GM21423 (cell line): ENCODE results near the gene UBXN6.

ENCODE experiments used
- ATAC-seq: cut with Tn5 transposase; IDR thresholded peaks from one replicate; pipeline ENCODE4 v1.9.1; 2021; ENCODE audit warnings: mild to moderate bottlenecking, moderate library complexity; ENCODE audit not compliant: unreplicated experiment

The UBXN6 gene, protein sequence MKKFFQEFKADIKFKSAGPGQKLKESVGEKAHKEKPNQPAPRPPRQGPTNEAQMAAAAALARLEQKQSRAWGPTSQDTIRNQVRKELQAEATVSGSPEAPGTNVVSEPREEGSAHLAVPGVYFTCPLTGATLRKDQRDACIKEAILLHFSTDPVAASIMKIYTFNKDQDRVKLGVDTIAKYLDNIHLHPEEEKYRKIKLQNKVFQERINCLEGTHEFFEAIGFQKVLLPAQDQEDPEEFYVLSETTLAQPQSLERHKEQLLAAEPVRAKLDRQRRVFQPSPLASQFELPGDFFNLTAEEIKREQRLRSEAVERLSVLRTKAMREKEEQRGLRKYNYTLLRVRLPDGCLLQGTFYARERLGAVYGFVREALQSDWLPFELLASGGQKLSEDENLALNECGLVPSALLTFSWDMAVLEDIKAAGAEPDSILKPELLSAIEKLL

DNA sequence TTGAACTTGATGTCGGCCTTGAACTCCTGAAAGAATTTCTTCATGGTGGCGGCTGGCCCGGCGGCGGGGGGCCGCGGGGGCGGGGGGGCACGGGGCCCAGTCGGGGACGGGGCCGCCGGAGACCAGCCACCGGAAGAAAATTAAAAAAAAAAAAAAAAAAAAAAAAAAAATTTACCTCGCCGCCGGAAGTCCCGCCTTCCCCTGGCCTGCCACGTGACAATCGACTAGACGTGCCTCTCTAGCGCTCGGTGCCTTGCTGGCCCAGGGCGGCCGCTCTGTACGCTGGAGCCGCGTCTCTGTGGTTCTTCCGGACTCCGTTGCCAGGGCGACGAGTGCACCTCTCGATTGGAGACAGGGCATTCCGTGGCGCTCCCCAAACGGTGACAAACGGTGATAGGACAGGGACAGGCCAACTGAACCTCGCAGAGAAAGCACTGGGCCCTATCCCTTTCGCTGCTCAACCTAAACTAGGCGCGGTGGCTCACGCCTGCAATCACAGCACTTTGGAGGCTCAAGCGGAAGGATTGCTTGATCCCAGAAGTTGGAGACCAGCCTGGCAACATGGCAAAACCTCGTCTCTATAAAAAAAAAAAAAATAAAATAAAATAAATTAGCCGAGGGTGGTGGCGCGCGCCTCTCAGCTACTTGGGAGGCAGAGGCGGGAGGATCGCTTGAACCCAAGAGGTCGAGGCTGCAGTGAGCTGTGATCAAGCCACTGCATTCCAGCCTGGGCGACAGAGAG is at the start of gene UBXN6:
TSS of gene UBXN6 (minus strand) at position 141 of the 742 bp plus-strand sequence. CDS start at position 44, 97 bp downstream.
- ATAC-seq, result peak; percentile 92

DNA sequence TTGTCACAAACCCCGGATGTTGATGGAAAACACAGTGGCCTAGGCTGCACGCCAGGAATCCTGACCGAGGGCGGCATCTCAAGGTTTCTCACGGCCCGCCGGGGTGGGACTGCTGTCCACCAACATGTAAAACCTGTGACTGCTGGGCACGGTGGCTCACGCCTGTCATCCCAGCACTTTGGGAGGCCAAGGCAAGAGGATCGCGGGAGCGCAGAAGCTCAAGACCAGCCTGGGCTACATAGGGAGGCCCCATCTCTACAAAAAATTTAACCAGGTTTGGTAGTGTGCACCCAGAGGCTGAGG is 49.5 kb upstream of the UBXN6 start:
- ATAC-seq, result no peak

DNA sequence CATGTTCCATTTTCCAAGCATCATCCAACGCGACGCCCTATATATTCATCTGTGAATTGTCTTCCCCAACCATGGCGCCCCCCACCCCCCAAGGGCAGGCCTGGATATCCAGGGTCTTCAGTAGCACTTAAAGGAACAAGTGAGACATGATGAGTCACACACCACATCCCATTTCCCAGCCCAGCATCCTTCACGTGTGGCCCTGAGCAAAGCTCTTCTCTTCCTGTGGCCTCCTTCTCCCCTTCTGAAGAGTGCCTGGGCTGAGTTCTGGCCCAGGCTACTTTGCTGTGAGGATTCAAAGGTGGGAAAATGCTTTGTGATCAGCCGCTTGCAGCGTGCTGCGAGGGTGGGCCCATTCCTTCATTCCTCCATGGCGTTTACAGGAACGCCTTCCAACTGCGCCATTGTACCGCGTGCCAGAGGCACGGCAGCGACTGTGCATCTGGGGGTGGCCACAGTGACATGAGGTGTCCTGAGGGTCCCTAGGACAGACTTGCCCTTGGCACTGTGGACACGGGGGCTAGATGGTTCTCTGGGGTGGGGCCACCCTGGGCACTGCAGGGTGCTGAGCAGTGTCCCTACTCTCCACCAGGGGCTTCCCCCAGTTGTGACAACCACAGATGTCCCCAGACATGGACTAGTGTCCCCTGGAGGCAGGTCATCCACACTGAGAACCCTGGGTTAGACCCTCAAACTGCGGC is 49.0 kb upstream of the UBXN6 start:
- no peak for ATAC-seq

DNA sequence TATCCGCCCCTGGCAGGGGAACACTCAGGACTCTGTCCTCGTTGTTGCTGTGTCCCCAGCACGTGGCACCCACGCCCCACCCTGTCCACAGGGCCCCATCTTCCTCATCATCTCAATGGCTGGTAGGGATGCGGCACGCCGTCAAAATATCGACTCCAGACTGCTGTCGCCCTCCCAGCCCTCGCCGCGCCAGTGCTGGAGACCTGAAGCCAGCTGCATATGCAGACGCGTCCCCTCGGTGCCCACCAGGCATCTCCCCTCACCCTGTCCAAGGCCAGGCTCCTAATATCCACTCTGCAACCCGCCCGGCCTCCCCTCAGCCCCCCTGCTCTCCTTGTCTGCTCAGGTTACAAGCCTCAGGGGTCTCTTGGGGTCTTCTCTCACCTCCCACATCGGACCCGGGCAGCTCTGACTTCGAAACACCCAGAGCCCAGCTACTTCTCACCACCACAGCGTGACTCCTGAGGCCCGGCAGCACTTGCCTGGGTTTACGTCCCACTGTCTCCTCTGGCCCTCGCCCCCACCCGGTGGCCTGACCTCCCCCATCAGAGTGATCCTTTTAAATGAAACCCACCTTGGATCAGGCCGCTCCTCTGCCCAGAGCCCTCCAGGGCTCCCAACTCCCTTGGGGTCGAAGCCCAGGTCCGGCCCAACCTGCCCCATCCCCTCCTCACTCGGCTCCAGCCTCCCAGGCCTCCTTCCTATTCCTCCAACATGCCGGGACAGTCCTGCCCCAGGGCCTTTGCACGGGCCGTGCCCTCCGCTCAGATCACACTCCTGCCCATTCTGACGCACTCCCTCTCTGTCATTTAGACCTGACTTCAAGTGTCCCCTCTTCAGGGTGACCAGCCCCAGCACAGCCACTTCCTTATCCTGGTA is 48.2 kb upstream of the UBXN6 start:
- no peak for ATAC-seq

DNA sequence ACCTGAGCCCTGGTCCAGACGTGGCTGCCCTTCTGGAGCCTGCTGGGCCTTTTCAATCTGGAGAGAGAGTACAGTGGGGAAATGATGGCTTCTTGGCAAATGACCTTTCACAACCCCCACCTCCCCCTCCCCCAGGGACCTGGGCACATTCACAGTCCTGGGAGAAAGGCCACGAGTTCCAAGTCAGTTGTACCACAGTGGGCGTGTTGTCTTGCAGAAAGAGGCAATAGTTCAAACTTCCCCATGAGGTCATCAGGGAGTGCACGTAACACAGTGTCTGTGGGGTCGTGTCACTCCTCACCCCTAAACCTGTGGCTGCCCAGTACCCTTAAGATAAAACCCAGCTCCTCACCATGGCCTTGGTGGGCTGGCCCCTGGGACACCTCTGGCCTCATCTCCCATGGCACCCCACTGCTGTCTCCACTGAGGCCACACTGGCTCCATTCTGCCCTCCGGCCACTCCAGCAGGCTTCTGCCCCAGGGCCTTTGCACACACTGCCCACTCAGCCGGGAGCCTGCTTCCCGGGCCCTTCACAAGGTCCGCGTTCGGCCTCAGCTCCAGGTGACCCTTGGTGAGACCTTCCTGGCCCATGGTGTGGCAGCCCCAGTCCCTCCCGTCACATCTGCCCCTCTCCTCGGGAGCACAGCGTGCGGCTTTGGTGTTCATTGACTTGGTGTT is 47.4 kb upstream of the UBXN6 start:
- ATAC-seq, result no peak

DNA sequence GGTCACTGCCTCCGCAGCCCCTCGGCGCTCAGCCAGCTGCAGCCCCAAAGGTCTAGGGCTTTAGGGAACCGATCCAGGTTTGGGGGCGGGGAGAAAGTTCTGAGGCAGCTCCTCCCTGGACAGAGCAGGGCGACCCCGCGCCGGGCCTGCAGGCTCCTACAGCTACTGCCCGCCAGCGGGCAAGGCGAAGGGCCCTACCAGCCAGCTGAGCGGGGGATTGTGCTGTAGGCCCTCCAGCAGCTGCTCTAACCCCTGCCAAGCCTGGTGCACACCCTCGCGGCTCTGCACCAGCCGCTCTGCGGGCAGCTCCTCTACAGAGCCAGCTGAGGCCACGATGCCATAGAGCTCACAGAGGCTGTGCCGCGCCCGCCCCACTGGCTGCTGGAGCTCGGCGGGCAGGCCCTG is 46.7 kb upstream of the UBXN6 start:
- no peak for ATAC-seq

DNA sequence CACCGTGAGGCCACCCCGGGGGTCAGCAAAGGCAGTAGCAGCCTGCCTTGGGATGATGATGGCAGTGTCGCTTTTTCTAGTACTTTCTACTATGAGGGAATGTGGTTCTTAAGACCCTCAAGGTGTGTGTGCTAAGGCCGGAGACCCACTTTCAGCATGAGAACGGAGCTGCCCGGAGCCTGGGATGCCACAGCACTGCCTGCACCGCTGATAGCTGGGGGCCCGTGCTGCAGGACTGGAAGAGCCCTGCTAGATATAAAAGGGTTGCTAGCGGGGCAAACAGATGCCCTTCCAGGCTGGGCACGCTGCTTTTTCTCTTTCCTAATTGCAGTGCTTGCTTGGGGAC is 46.2 kb upstream of the UBXN6 start:
- no peak for ATAC-seq

DNA sequence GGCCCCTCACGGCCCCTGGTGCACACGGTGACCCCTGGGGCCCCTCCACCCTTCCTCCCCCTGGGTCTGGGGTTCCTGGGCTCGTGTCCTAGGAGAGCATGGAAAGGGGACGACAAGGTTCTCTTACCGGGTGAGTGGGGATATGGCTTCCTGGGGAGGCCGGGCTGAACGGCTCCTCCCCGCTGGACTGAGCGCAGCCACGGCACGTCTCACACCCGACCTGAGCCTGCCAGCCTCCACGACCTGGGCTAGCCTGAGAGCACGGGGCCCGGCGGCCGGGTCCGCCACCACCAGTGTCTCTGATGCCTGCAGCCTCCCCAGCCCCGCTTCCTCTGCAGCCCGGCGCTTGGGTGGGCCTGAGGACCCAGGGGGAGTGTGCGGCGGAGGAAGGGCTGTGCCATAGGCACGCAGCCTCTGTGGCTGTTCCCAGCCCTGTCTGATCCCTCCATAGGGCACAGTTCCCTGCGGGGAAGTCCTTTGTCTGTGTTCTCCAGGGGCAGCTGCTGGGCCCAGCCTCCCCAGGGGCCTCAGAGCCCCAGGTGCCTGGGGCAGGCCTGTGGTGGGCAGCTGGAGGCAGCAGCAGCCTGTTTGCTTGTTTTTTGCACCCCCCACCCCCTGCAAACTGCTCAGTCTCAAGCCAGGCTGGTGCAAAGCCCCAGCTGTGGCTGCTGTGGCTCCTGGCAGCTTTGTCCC is 45.7 kb upstream of the UBXN6 start:
- no peak for ATAC-seq

DNA sequence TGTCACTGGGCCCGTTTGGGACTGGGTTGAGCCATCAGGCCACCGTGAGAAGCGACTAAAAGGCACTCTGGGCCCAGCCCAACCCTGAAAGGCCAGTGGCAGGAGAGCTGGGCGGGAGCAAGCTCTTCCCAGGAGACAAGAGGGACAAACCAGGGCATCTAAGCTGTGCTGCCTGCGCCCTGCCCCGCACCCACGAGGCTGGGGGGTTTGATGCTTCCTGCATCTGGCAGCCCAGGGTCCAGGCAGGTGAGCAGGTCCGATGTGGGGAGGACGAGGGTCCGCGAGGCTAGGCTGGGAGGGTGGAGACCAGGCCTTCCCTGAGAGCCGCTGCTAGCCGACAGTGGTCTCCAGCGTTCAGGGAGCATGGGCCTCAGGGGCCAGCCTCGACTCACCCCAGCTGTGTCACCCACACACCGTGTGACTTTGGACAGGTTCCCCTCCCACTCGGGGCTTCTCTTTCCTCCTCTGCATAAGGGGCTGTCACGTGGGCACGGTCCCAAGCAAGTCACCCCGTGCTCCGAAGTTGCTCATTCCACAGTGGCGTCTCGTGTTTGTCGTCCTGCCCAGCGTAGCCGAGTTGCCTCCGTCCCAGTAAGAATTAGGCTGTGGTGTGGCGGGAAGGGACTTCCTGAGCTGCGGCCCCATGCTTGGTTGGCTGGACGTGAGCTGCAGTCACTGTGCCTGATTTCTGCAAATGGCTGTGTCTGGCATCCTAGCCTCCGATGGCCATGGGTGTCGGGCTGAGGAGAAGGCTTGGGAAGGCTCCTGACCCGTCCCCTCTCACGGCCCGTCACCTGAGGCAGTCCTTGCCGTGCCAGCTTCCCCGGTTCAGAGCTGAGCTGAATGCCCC is 44.9 kb upstream of the UBXN6 start:
- ATAC-seq, result no peak

DNA sequence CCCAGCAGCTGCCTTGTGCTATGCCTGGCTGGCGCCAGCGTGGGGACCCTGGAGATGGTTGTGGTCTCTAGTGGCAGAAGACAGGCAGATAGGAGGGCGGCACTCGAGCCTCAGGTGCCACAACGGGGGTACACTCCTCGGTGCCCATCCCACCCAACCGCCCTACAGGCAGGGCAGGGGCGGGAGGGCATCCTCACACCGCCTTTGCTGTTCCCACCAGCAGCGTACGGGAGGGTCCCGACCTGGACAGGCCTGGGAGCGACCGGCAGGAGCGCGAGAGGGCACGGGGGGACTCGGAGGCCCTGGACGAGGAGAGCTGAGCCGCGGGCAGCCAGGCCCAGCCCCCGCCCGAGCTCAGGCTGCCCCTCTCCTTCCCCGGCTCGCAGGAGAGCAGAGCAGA is 44.1 kb upstream of the UBXN6 start:
- no peak for ATAC-seq

DNA sequence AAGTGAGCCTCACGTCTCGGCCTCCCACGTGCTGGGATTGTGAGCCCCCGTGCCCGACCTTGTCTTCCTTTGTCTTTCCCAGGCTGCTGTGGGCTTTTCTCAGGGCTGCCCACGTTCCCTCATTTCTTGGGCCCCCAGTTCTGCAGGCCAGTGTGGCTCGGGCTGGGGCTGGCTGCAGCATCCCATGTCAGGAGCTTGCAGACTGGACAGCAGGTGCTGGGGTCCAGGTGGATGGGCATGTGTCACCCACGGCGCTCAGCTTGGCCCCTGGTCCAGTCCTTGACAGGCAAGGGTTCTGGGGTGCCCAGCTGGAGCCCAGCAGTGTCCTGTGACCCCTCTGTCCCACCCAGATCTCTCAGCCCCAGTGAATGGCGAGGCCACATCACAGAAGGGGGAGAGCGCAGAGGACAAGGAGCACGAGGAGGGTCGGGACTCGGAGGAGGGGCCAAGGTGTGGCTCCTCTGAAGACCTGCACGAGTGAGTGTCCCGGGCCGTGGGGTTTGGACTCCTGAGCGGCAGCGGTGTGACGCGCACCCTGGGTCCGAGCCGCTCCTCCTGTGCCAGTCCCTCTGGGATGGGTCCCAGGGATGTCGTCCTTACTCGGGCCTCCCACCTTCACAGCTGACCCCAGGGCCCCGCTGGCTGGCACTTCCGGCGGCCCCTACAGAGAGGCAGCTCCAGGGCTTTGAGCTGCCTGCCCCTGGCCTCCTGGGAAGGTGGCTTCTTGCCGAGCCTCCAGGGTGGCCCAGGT is 43.4 kb upstream of the UBXN6 start:
- ATAC-seq, result no peak

DNA sequence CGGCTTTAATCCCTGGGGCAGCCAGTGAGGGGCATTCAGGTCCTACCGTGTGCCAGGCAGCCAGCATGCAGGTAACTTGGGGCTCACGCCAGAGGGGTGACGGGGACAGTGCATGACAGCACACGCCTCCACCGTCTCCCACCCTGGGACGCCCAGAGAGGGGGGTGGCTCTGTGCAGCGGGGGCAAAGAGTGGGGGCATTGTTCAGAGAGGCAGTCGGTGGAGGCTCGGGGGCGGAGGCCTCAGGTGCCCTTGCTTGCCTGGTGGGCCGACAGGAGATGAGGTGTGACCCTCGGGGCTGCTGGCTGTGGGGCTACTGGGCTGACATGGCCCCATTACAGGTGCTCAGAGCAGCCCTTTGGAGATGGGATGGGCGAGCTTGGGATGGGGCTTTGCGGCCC is 42.3 kb upstream of the UBXN6 start:
- ATAC-seq, result no peak

DNA sequence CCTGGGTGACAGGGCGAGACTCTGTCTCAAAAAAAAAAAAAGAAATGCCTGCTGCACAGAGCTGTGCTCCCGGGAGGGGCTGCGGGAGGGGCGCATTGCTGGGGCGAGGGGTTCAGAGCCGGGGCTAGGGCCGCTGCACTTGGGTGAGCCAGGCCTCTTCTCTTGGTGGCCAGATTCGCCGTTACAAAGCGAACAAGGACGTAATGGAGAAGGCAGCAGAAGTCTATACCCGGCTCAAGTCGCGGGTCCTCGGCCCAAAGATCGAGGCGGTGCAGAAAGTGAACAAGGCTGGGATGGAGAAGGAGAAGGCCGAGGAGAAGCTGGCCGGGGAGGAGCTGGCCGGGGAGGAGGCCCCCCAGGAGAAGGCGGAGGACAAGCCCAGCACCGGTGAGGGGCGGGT is 41.7 kb upstream of the UBXN6 start:
- ATAC-seq, result no peak

DNA sequence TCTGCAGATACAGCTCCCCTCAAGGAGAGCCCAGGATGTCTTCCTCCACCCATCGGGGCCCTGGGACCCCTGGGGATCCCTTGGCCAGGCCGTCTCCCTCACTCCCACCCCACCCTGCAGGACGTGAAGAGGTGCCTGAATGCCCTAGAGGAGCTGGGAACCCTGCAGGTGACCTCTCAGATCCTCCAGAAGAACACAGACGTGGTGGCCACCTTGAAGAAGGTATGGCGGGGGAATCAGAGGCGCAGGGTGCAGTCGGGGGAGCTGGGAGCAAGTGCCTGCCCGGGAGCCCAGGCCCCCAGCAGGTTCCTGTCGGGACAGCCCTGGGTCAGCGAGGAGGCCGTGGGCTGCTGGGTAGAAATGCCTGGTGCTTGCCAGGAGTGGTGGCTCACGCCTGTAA is 41.1 kb upstream of the UBXN6 start:
- no peak for ATAC-seq

DNA sequence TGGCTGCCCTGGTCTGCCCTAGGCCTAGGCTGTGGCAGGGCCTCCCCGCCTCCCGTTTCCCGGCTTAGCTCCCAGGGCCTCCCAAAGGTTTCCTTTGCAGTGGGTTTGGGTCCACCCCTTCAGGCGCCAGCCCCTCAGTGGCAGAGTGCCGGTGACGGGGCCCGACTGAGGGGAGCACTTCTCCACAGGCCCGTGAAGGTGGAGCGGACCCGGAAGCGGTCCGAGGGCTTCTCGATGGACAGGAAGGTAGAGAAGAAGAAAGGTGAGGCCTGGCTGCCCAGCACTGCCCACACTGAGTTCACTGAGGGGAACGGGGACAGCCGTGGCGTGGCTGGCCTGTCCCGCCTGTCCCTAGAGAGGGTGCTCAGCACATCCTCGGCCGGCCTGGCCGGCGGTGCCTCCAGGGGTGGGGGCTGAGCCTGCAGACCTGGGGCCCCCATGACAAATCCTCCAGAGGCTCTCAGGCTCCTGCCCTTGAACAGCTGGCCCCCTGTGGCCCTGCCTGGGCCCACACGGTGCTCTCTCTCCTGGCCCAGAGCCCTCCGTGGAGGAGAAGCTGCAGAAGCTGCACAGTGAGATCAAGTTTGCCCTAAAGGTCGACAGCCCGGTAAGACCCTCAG is 40.3 kb upstream of the UBXN6 start:
- no peak for ATAC-seq

DNA sequence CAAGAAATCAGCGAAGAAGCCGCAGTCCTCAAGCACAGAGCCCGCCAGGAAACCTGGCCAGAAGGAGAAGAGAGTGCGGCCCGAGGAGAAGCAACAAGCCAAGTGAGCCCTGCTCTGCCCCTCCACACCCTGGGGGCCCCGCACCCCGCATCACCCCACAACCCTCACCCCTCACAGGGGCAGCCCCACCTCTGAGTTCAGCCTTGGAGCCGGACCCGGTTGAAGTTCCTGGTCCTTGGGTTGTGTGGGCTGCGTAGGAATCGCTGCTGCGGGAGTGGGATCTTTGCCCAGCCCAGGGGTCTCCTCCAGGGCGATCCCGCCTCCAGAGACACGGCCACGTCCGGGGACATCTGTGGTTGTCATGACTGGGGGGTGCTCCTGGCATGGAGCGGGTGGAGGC is 38.7 kb upstream of the UBXN6 start:
- ATAC-seq, result no peak

DNA sequence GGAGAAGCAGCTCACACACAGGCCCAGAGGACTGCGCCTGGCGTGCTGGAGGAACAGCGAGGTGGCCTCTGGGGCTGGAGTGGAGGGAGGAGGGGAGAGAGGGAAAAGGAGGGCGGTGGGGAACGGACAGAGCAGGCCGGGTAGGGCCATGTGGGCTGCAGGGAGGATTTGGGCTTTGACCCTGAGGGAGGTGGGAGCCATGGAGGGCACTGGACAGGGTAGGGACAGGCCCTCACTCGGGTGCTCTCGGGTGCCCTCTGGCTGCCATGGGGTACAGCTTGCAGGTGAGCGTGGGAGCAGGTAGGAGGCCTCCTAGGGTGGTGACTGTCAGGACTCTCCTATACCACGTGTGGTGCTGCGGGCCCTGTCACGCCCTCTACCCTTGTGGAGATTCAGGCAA is 37.9 kb upstream of the UBXN6 start:
- ATAC-seq, result no peak

DNA sequence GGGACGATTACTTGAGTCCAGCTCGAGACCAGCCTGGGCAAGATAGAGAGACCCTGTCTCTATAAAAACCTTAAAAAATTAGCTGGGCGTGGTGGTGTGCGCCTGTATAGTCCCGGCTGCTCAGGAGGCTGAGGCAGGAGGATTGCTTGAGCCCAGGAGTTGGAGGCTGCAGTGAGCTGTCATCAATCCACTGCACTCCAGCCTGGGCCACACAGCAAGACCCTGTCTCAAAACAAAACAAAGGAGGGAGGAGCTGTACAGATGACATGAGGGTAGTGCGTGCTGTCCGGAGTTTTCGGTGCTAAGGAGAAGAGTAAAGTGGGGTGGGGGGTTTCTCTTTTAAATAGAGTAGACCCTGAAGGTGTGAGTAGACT is 37.1 kb upstream of the UBXN6 start:
- ATAC-seq, result no peak
